Loucy (cell line): ENCODE results near the gene BARX1.

Experiments used
- H2AFZ ChIP-seq: fragments of 200-600 bp; sonication (generic); 2 replicates; pipeline ENCODE4 v1.6.0; 2016; ENCODE audit warnings: antibody characterized with exemption, mild to moderate bottlenecking, low read length, moderate library complexity
- H3F3A ChIP-seq: fragments of 200-600 bp; 2 replicates; pipeline ENCODE4 v1.6.0; 2016; ENCODE audit warnings: antibody characterized with exemption, low read depth, mild to moderate bottlenecking
- H3K27me3 ChIP-seq: fragments of 200-600 bp; sonication (generic); 2 replicates; pipeline ENCODE4 v1.6.1; 2014; ENCODE audit warnings: low read length, mild to moderate bottlenecking; ENCODE audit not compliant: insufficient read depth, poor library complexity, severe bottlenecking
- H3K36me3 ChIP-seq: fragments of 200-600 bp; sonication (generic); 2 replicates; pipeline ENCODE4 v1.6.1; 2016; ENCODE audit warnings: low read length; ENCODE audit not compliant: insufficient read depth
- H3K4me1 ChIP-seq: fragments of 200-600 bp; sonication (generic); 2 replicates; pipeline ENCODE4 v1.5.1; 2014; ENCODE audit warnings: low read length, mild to moderate bottlenecking; ENCODE audit not compliant: insufficient read depth, poor library complexity, severe bottlenecking
- H3K4me2 ChIP-seq: fragments of 200-600 bp; sonication (generic); 2 replicates; pipeline ENCODE4 v1.6.0; 2014; ENCODE audit warnings: antibody characterized with exemption, low read length, low read depth, mild to moderate bottlenecking; ENCODE audit not compliant: poor library complexity, severe bottlenecking
- H3K4me3 ChIP-seq: fragments of 200-600 bp; sonication (generic); 2 replicates; pipeline ENCODE4 v1.5.1; 2014; ENCODE audit warnings: low read length, mild to moderate bottlenecking, mixed read lengths; ENCODE audit not compliant: poor library complexity, severe bottlenecking
- H3K79me2 ChIP-seq: fragments of 200-600 bp; sonication (generic); 2 replicates; pipeline ENCODE4 v1.6.1; 2014; ENCODE audit warnings: low read length; ENCODE audit not compliant: insufficient read depth
- H3K9ac ChIP-seq: fragments of 200-600 bp; sonication (generic); 2 replicates; pipeline ENCODE4 v1.6.0; 2014; ENCODE audit warnings: mild to moderate bottlenecking, low read depth, low read length, moderate library complexity; ENCODE audit not compliant: poor library complexity, severe bottlenecking
- H3K9me2 ChIP-seq: fragments of 200-600 bp; sonication (generic); replicated peaks from 2 replicates; pipeline ENCODE4 v1.6.1; 2016; ENCODE audit warnings: low read depth, low read length, mixed read lengths
- H3K9me3 ChIP-seq: fragments of 200-600 bp; sonication (generic); 2 replicates; pipeline ENCODE4 v1.6.1; 2014; ENCODE audit warnings: mild to moderate bottlenecking, antibody characterized with exemption, low read length, low read depth; ENCODE audit not compliant: insufficient read depth
- H4K20me1 ChIP-seq: fragments of 200-600 bp; sonication (generic); 2 replicates; pipeline ENCODE4 v1.6.0; 2014; ENCODE audit warnings: antibody characterized with exemption, low read length, mild to moderate bottlenecking; ENCODE audit not compliant: insufficient read depth, poor library complexity, severe bottlenecking
- EZH2phosphoT487 ChIP-seq: fragments of 200-600 bp; IDR thresholded peaks from 2 replicates; pipeline ENCODE4 v1.6.1; 2018; ENCODE audit warnings: antibody characterized with exemption, mild to moderate bottlenecking, moderate library complexity, borderline replicate concordance
- TF ChIP-seq, protein P1 (sequence below): fragments of 200-600 bp; sonication (generic); conservative IDR thresholded peaks from 2 replicates; pipeline ENCODE4 v1.5.1; 2014; ENCODE audit warnings: mild to moderate bottlenecking, antibody characterized with exemption, low read length

The BARX1 gene

DNA sequence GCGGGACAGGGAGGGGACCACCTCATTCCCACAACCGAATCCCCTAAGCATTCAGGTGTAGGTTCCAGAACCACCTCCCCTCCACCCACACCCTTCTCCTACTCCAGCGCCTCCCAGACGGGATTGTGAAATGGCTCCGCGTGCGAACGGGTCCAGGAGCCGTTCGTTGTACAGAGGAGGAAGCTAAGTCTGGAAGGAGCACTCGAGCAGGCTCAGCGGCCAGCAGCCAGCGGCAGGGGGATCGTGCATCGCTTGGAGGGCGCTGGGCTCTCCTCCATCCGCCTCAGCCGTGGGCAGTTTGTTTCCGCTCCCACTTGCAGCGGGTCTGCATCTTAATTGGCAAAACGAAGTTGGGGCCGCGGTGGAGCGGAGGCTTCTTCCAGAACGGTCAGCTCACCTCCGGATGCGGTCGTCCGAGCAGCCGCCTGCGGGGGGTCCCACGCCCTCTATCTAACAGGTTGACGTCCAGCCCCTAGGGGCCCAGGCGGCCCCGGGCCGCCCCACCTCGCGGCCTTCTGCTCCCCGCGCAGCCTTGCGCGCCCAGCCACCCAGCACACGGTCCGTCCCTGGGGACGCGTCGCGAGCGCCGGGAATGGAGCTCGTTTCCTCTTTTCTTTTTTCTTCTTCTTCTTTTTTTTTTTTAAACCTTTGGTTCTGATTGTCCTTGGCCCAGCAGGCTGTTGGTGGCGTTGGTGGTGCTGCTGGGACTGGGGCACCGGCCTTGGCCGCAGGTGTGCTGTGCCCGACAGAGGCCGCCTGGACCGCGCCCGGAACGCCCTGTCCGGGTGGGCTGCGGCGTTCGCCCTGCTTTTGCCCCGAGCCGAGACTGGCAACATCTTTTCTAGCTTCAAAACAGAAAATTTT, 3.9 kb upstream of the BARX1 start:
- H3K4me2 ChIP-seq, result no peak overlapping the region
- no peak overlapping the region for H3K4me3 ChIP-seq
- no peaks in the 10 kb centered on the region for H3K27me3 ChIP-seq
- H3K9me2 ChIP-seq, result no peaks in the 10 kb centered on the region
- H3K9ac ChIP-seq, result no peak overlapping the region
- no peaks in the 10 kb centered on the region for H3F3A ChIP-seq
- no peaks in the 10 kb centered on the region for H3K79me2 ChIP-seq
- no peak for TF ChIP-seq EZH2phosphoT487
- TF ChIP-seq, protein P1, sequence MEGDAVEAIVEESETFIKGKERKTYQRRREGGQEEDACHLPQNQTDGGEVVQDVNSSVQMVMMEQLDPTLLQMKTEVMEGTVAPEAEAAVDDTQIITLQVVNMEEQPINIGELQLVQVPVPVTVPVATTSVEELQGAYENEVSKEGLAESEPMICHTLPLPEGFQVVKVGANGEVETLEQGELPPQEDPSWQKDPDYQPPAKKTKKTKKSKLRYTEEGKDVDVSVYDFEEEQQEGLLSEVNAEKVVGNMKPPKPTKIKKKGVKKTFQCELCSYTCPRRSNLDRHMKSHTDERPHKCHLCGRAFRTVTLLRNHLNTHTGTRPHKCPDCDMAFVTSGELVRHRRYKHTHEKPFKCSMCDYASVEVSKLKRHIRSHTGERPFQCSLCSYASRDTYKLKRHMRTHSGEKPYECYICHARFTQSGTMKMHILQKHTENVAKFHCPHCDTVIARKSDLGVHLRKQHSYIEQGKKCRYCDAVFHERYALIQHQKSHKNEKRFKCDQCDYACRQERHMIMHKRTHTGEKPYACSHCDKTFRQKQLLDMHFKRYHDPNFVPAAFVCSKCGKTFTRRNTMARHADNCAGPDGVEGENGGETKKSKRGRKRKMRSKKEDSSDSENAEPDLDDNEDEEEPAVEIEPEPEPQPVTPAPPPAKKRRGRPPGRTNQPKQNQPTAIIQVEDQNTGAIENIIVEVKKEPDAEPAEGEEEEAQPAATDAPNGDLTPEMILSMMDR, result no peak
- H3K4me1 ChIP-seq, result no peaks in the 10 kb centered on the region
- peaks cover 5% of the 10 kb centered on the region; the same call in 1 of the 2 replicates for H3K9me3 ChIP-seq
- H4K20me1 ChIP-seq, result no peaks in the 10 kb centered on the region
- H2AFZ ChIP-seq, result no peak overlapping the region
- no peaks in the 10 kb centered on the region for H3K36me3 ChIP-seq

DNA sequence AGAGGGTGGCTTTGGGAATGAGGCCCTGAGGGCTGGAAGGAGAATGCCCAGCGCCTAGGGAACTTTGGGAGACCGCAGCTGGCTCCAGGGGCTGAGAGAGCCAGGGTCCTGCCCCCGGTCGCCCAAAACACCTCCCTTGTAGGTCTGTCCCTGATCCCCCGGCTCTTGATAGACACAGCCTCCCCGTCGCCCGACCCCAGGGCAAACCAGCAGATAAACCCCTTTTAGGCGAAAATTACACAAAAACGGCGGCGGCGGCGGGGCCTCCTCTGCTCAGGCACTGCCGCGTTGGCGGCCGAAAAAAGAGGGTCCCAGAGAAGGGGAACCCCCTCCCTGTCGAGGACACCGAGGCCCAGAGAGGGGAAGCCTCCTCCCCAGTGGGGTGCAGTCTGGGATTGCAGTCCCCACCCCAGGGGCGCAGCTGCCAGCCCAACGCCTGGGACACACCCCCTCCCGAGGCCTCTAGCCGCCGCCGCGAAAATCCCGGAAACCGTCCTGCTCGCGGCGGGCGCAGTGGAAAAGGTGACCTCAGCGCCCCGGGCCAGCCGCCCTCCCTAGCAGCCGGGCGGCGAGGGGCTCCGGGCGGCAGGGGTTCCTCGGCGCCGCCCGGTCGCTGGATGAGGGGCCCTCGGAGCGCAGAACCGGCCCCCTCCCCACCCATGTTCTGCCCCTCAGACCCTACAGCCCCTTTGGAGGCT, 3.1 kb upstream of the BARX1 start:
- Histone ChIP-seq H3K9ac (no peak overlapping the region), H3K9me3 (peaks cover 5% of the 10 kb centered on the region; the same call in 1 of the 2 replicates), H3K79me2 (no peaks in the 10 kb centered on the region), H3K36me3 (no peaks in the 10 kb centered on the region), H3K27me3 (no peaks in the 10 kb centered on the region), H4K20me1 (no peaks in the 10 kb centered on the region), H3F3A (no peaks in the 10 kb centered on the region), H3K4me2 (no peak overlapping the region), H3K4me1 (no peaks in the 10 kb centered on the region), H2AFZ (no peak overlapping the region), H3K4me3 (no peak overlapping the region), H3K9me2 (no peaks in the 10 kb centered on the region)
- TF ChIP-seq EZH2phosphoT487, result no peak
- TF ChIP-seq, protein P1, result no peak

DNA sequence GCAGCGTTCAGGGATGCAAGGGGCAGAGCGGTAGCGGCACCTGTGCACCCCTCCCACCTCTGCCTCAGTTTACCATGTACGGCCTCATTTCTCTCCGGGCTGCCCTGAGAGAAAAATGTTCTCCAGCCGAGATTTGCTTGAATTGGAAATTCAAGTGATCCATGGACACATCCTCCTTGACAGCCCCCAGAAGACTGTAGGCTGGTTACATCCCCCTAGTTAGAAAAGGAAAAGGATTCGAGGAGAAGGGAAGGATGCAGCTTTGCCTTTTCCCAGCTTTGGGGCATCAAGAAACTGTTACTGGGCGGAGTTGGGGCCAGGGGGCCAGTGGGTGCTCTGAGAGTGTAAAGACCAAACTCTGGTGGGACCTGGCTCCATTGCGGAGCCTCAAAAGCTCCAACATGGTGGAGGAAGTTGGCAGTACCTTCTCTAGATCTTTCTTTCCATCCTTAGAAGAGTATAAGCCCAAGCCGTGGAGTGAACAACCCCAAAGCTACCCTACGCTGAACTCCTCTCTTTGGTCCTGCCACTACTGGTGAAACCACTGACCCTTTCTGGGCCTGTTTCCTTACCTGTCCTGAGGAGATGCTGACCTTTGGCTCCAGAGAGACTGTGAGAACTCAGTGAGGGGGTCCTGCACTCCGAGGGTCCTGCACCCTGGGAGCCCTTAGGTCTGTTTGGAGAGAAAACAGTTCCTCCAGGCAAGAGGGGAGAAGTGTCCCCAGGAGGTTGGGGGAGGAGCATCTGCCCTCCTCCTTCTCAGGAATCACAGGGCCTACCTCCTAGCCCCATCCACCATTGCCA, 1.0 kb upstream of the BARX1 start:
- Histone ChIP-seq H3K4me3 (no peak overlapping the region), H3K27me3 (no peaks in the 10 kb centered on the region)

More for the DNA sequence above, 1.0 kb upstream of the BARX1 start:
- Histone ChIP-seq H2AFZ (no peak overlapping the region), H3K9me3 (peaks cover 5% of the 10 kb centered on the region; the same call in 1 of the 2 replicates), H3K9ac (no peak overlapping the region), H3K4me1 (no peaks in the 10 kb centered on the region), H3K9me2 (no peaks in the 10 kb centered on the region), H3K79me2 (no peaks in the 10 kb centered on the region), H3K36me3 (no peaks in the 10 kb centered on the region), H4K20me1 (no peaks in the 10 kb centered on the region), H3K4me2 (no peak overlapping the region), H3F3A (no peaks in the 10 kb centered on the region)
- TF ChIP-seq, protein P1, result no peak
- TF ChIP-seq EZH2phosphoT487, result no peak
